Kidney (tissue), 14 donors: Measurements from ENCODE around the gene TEX9. TPM values are rescaled to one million over a fixed set of nuclear protein-coding genes. Genes with fewer than 3 reads are reported as not detected.

Experiments used
- DNase-seq, 5 donors: peaks; one replicate each; pipeline ENCODE4 v3.0.0-alpha.2; 2013 to 2020
- FAIRE-seq: peaks from 2 replicates; lab custom pipeline; 2012; peaks lifted over from hg19 to GRCh38; lab: Jason Lieb, UNC
- H3K27ac ChIP-seq, 2 donors: one replicate each; pipeline ENCODE4 v1.7.0; 2013; ENCODE audit warnings: low read depth in 2 of 2, low read length in 2 of 2, inconsistent platforms in 1 of 2
- H3K27me3 ChIP-seq: one replicate; pipeline ENCODE4 v1.7.1; 2013; ENCODE audit warnings: low read length, inconsistent platforms; ENCODE audit not compliant: control insufficient read depth, insufficient read depth
- H3K36me3 ChIP-seq, 3 donors: one replicate each; pipeline versions ENCODE4 v1.7.0 to v1.7.1; 2013; ENCODE audit warnings: low read length in 3 of 3, control low read depth in 1 of 3, inconsistent platforms in 1 of 3; ENCODE audit not compliant: insufficient read depth in 3 of 3, control insufficient read depth in 2 of 3
- H3K4me1 ChIP-seq, 3 donors: one replicate each; pipeline versions ENCODE4 v1.7.0 to v1.7.1; 2013; ENCODE audit warnings: low read length in 3 of 3, inconsistent platforms in 1 of 3, low read depth in 1 of 3; ENCODE audit not compliant: control insufficient read depth in 2 of 3, insufficient read depth in 2 of 3
- H3K4me3 ChIP-seq, 3 donors: one replicate each; pipeline versions ENCODE4 v1.7.0 to v1.8.1; 2013; ENCODE audit warnings: low read length in 3 of 3, control low read depth in 1 of 3, inconsistent platforms in 1 of 3
- H3K9ac ChIP-seq, 3 donors: one replicate each; pipeline versions ENCODE4 v1.7.0 to v1.7.1; 2013; ENCODE audit warnings: low read length in 3 of 3, control low read depth in 1 of 3, inconsistent platforms in 1 of 3
- H3K9me3 ChIP-seq, 3 donors: one replicate each; pipeline versions ENCODE4 v1.7.0 to v1.7.1; 2013; ENCODE audit warnings: low read length in 3 of 3, control low read depth in 1 of 3, inconsistent platforms in 1 of 3; ENCODE audit not compliant: control insufficient read depth in 2 of 3, insufficient read depth in 1 of 3
- CTCF ChIP-seq: IDR thresholded peaks from 3 replicates; pipeline ENCODE4 v1.5.1; 2012; ENCODE audit warnings: mild to moderate bottlenecking, moderate library complexity, borderline replicate concordance; ENCODE audit not compliant: insufficient read depth; ENCODE audit errors: extremely low read depth
- intact Hi-C: fragments of 100-400 bp; cut with DNase I; formaldehyde crosslinking; loops from one replicate; pipeline ENCODE4 v1.11.1; 2022
- polyA plus RNA-seq: library from polyadenylated mRNA; stranded (reverse); fragments of 350-450 nt; fragmentation: Illumina TruSeq; extraction: RNeasy Lipid Tissue Mini Kit (QIAGEN cat#74804); gene quantifications from one replicate; pipeline ENCODE4 v1.2.3, GENCODE V29; 2014; ENCODE audit warnings: low read depth, low replicate concordance; ENCODE audit not compliant: insufficient read depth
- total RNA-seq: library from RNA; stranded (reverse); fragmentation: NEBNext Ultra II Directional; extraction: Animal tissue kit (Norgen Biotek cat#: 25700); gene quantifications from one replicate; pipeline ENCODE4 v1.2.1, GENCODE V29; 2021
- donor health status: control.
- donor health status: control.
- donor health status: control.
- donor health status: control.
- donor health status: control.
- donor health status: DM: yes; HTN: yes; CAD: no.
- donor health status: Normal renal cell carcinoma (clear cell type).

The TEX9 gene
- total and polyA plus RNA-seq, 2 donors from 2014 or later, result 9.4 to 35.2 TPM

- no peaks in the 10 kb centered on the region for H3K27me3 ChIP-seq
- H3K4me1 ChIP-seq, result no peaks in the 10 kb centered on the region
- no peak overlapping the region for H3K9ac ChIP-seq
- DNase-seq (no peak), FAIRE-seq (peak; percentile 95)
- TF ChIP-seq CTCF, result no peak
- no peaks in the 10 kb centered on the region for H3K36me3 ChIP-seq
- H3K9me3 ChIP-seq, result no peaks in the 10 kb centered on the region
- H3K27ac ChIP-seq, result no peak overlapping the region
- H3K4me3 ChIP-seq, result no peak overlapping the region
- intact Hi-C loops, result no loop called here
These were observed 12.1 kb upstream of the TEX9 start for GRCh38 chr15:56353119-56353518.

- Histone ChIP-seq H3K4me1 (no peaks in the 10 kb centered on the region), H3K36me3 (no peaks in the 10 kb centered on the region), H3K27ac (no peak overlapping the region), H3K4me3 (no peak overlapping the region), H3K9ac (no peak overlapping the region), H3K9me3 (no peaks in the 10 kb centered on the region), H3K27me3 (no peaks in the 10 kb centered on the region)
- FAIRE-seq (no peak), DNase-seq (no peak)
- TF ChIP-seq CTCF, result no peak
- intact Hi-C loops, result no loop called here
These were observed 11.5 kb upstream of the TEX9 start for GRCh38 chr15:56353740-56354139.

GRCh38 chr15:56356616-56357015 is 8.6 kb upstream of the TEX9 start:
- Histone ChIP-seq H3K4me3 (no peak overlapping the region), H3K27me3 (no peaks in the 10 kb centered on the region), H3K9me3 (no peaks in the 10 kb centered on the region), H3K36me3 (no peaks in the 10 kb centered on the region), H3K9ac (no peak overlapping the region), H3K4me1 (no peaks in the 10 kb centered on the region), H3K27ac (no peak overlapping the region)
- intact Hi-C loops, result no loop called here
- FAIRE-seq (no peak), DNase-seq (no peak)
- no peak for TF ChIP-seq CTCF

- H3K27me3 ChIP-seq, result no peaks in the 10 kb centered on the region
- no peak for TF ChIP-seq CTCF
- no peak overlapping the region for H3K9ac ChIP-seq
- no peaks in the 10 kb centered on the region for H3K9me3 ChIP-seq
- no peak for FAIRE-seq
- no peak overlapping the region for H3K4me3 ChIP-seq
- H3K4me1 ChIP-seq, result no peaks in the 10 kb centered on the region
- DNase-seq, result no peak
- H3K27ac ChIP-seq, result no peak overlapping the region
- intact Hi-C loops, result no loop called here
- no peaks in the 10 kb centered on the region for H3K36me3 ChIP-seq
These were observed 6.6 kb upstream of the TEX9 start for GRCh38 chr15:56358604-56359003.
